HEK293T (cell line): ENCODE results near the gene FUT8.

Source experiments
- CTCF ChIA-PET: fragments of 350-600 bp; formaldehyde crosslinking; extraction: SDS; loops from one replicate; lab custom pipeline; 2021; ENCODE audit warnings: antibody characterized with exemption, inconsistent platforms; lab: Yijun Ruan, JAX
- POLR2A ChIA-PET: fragments of 350-600 bp; formaldehyde crosslinking; extraction: SDS; loops from one replicate; lab custom pipeline; 2020; ENCODE audit warnings: antibody characterized with exemption, inconsistent platforms; lab: Yijun Ruan, JAX
- DNase-seq: peaks from one replicate; pipeline ENCODE4 v3.0.0; 2012; ENCODE audit warnings: mixed read lengths; ENCODE audit errors: extremely low spot score
- ARNT ChIP-seq: fragments of 450-650 bp; IDR thresholded peaks from 2 replicates; pipeline ENCODE4 v1.6.1; 2017; ENCODE audit warnings: mild to moderate bottlenecking
- BHLHE40 ChIP-seq: fragments of 450-650 bp; IDR thresholded peaks from 2 replicates; pipeline ENCODE4 v1.6.1; 2016; ENCODE audit warnings: mild to moderate bottlenecking, moderate library complexity, borderline replicate concordance
- CTBP1 ChIP-seq: fragments of 450-650 bp; IDR thresholded peaks from 2 replicates; pipeline ENCODE4 v1.6.1; 2016; ENCODE audit warnings: borderline replicate concordance
- ELF4 ChIP-seq: fragments of 450-650 bp; IDR thresholded peaks from 2 replicates; pipeline ENCODE4 v1.6.1; 2017; ENCODE audit warnings: antibody characterized with exemption
- FOXA1 ChIP-seq: fragments of 450-650 bp; IDR thresholded peaks from 2 replicates; pipeline ENCODE4 v1.6.1; 2016; ENCODE audit warnings: mild to moderate bottlenecking
- FOXK2 ChIP-seq: fragments of 450-650 bp; IDR thresholded peaks from 2 replicates; pipeline ENCODE4 v1.6.1; 2016; ENCODE audit warnings: mild to moderate bottlenecking
- FOXM1 ChIP-seq: fragments of 450-650 bp; IDR thresholded peaks from 2 replicates; pipeline ENCODE4 v1.6.1; 2017; ENCODE audit warnings: mild to moderate bottlenecking, borderline replicate concordance
- HDGF ChIP-seq: fragments of 450-650 bp; IDR thresholded peaks from 2 replicates; pipeline ENCODE4 v1.6.1; 2017; ENCODE audit warnings: antibody characterized with exemption, borderline replicate concordance
- L3MBTL2 ChIP-seq: fragments of 450-650 bp; conservative IDR thresholded peaks from 2 replicates; pipeline ENCODE4 v1.6.1; 2016; ENCODE audit warnings: mild to moderate bottlenecking
- LEF1 ChIP-seq: fragments of 450-650 bp; IDR thresholded peaks from 2 replicates; pipeline ENCODE4 v1.6.1; 2017; ENCODE audit warnings: mild to moderate bottlenecking, borderline replicate concordance
- NFRKB ChIP-seq: fragments of 450-650 bp; IDR thresholded peaks from 2 replicates; pipeline ENCODE4 v1.6.1; 2016; ENCODE audit warnings: mild to moderate bottlenecking, moderate library complexity
- PKNOX1 ChIP-seq: fragments of 450-650 bp; IDR thresholded peaks from 2 replicates; pipeline ENCODE4 v1.6.1; 2016
- SP1 ChIP-seq: fragments of 450-650 bp; IDR thresholded peaks from 2 replicates; pipeline ENCODE4 v1.6.1; 2017
- SUZ12 ChIP-seq: fragments of 450-650 bp; IDR thresholded peaks from 2 replicates; pipeline ENCODE4 v1.6.1; 2016; ENCODE audit warnings: mild to moderate bottlenecking
- TARDBP ChIP-seq: fragments of 450-650 bp; IDR thresholded peaks from 2 replicates; pipeline ENCODE4 v1.6.1; 2016
- ZNF384 ChIP-seq: fragments of 450-650 bp; IDR thresholded peaks from 2 replicates; pipeline ENCODE4 v1.6.1; 2016

The FUT8 gene

DNA sequence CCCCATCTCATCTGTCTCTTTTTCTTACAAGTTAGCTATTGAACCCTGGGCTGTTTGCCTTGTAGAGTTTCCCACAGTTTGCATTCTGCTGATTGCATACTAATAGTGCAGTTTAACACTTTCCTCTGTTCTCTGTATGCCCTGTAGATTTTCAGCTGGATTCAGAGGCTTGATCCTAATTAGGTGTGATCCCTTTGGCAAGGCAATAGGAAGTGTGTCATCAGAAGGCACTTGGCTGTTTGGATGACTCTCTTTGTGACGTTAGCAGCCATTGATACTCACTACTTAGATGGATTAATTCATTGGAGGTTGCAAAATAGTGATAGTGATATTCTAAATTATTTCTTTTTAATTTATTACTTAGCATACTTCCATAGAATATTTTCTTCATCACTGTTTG is 33.6 kb downstream of the FUT8 start:
- POLR2A ChIA-PET: no interaction called here
- DNase-seq: no peak
- CTCF ChIA-PET: no interaction called here
- TF ChIP-seq ARNT (no peak), SUZ12 (no peak), FOXM1 (no peak), SP1 (no peak), FOXA1 (no peak), HDGF (no peak), TARDBP (no peak), CTBP1 (no peak), NFRKB (no peak), FOXK2 (no peak)

GRCh38 chr14:65449647-65450046 is 37.1 kb downstream of the FUT8 start:
- ChIA-PET CTCF (no interaction called here), POLR2A (no interaction called here)
- DNase-seq: no peak
- TF ChIP-seq NFRKB: no peak
- no peak for TF ChIP-seq LEF1
- TF ChIP-seq FOXK2: no peak
- no peak for TF ChIP-seq CTBP1
- no peak for TF ChIP-seq HDGF
- no peak for TF ChIP-seq SP1
- no peak for TF ChIP-seq TARDBP
- TF ChIP-seq PKNOX1: no peak
- TF ChIP-seq FOXM1: no peak
- no peak for TF ChIP-seq ELF4
- no peak for TF ChIP-seq SUZ12
- no peak for TF ChIP-seq BHLHE40

DNA sequence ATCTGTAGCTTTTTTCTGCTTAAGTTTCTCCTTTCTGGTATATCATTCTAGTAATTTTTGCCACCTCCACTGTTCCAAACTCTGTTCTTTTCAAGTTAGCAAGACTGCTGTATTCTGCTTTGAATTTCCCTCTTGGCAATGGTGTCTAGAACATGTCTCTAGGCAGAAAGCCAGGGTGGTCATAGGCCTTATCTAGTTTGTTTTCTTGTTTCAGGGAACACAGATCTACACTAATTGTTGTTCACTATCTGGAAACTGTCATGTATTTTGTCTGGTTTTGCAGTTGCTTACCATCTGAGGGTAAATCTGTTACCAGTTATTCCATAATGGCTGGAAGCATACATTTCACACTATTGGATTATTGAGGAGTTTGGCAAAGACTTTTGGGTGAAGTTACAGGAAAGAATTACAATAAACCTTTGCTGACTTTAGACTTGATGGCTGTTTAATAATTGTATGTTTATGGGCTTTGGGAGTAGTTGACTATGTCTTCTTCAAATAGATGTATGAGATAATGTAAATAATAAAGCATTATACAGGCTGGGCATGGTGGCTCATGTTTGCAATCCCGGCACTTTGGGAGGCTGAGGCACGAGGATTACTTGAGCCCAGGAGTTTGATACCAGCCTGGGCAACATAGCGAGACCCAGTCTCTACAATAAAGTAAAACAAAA is 41.4 kb downstream of the FUT8 start:
- no peak for TF ChIP-seq ELF4
- TF ChIP-seq ZNF384: no peak
- no peak for TF ChIP-seq FOXK2
- no peak for TF ChIP-seq HDGF
- TF ChIP-seq CTBP1: no peak
- no peak for TF ChIP-seq L3MBTL2
- TF ChIP-seq SP1: no peak
- TF ChIP-seq FOXM1: no peak
- no peak for TF ChIP-seq BHLHE40
- no peak for TF ChIP-seq TARDBP
- TF ChIP-seq SUZ12: no peak
- no peak for TF ChIP-seq FOXA1
- no peak for TF ChIP-seq NFRKB
- TF ChIP-seq PKNOX1: no peak
- no peak for TF ChIP-seq ARNT
- no peak for TF ChIP-seq LEF1
- CTCF ChIA-PET: no interaction called here
- DNase-seq: no peak
- POLR2A ChIA-PET: no interaction called here

- no peak for DNase-seq
- ChIA-PET CTCF (no interaction called here), POLR2A (no interaction called here)
- TF ChIP-seq CTBP1 (no peak), TARDBP (no peak), HDGF (no peak), ARNT (no peak), ELF4 (no peak), L3MBTL2 (no peak), LEF1 (no peak), SP1 (no peak), SUZ12 (no peak), PKNOX1 (no peak), BHLHE40 (no peak), ZNF384 (no peak), FOXA1 (no peak), FOXK2 (no peak), NFRKB (no peak), FOXM1 (no peak)
Observed at GRCh38 chr14:65456247-65456646, 43.7 kb downstream of the FUT8 start.

- ChIA-PET CTCF (no interaction called here), POLR2A (no interaction called here)
- no peak for TF ChIP-seq NFRKB
- no peak for TF ChIP-seq SUZ12
- DNase-seq: no peak
Observed at GRCh38 chr14:65461730-65462129, 49.2 kb downstream of the FUT8 start.

DNA sequence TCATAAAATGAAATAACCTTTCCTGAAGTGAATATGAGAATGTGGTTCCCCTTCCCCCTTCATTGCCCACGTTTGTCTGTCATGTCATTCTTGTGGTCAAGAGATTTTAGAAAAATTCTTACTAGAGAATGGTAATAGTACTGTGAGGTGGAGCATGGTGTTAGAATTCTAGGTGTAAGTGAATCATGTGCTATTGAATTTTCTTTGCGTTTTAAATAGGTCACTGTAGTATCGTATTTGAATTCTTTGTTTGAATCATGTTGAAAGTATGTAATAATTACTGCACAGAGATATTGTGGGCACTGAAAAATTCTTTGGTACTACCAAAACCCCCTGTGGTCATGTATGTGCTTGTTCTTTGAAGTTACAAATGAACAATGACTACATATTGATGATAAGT is 49.9 kb downstream of the FUT8 start:
- ChIA-PET CTCF (no interaction called here), POLR2A (no interaction called here)
- no peak for DNase-seq
- TF ChIP-seq PKNOX1 (no peak), SP1 (no peak), ZNF384 (no peak), LEF1 (no peak), SUZ12 (no peak), TARDBP (no peak), CTBP1 (no peak), FOXA1 (no peak), ELF4 (no peak), ARNT (no peak), NFRKB (no peak), HDGF (no peak), FOXK2 (no peak), BHLHE40 (no peak), FOXM1 (no peak)
